ENCODE measurements around the gene OARD1. TPM values are rescaled to one million over a fixed set of nuclear protein-coding genes. Genes with fewer than 3 reads are reported as not detected.
"Not testable (repeated sequence)": the region's sequence is repeated elsewhere in the genome, so short reads cannot be mapped to it uniquely, and the experiment has no call there.

OARD1 gene
- total RNA-seq, 2 experiments from 2014 or later = 37.7 to 38.1 TPM

DNA sequence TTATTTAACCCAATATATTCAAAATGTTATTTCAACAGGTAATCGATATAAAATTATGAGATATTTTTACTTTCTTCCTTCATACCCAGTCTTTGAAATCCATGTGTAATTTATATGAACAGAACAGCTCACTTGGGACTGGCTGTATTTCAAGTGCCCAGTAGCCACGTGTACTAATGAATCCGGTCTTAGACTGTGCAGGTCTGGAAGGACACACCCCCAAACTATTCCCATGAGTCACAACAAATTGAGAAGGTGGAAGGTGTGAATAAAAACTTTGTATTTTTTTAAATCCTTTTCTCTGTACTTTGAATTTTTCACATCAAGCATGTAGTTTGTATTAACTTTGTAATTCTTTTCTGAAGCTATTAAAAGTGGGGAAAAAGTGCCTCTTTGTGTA lies 36.0 kb downstream of the OARD1 start:
- CTCF ChIA-PET = interaction anchor here (1.7 to 2.6 kb wide), 2 partner anchors 8 to 20 kb away, joined by 5 to 9 read pairs; no protein-coding TSS in a partner anchor
- POLR2A ChIA-PET = no interaction called here

DNA sequence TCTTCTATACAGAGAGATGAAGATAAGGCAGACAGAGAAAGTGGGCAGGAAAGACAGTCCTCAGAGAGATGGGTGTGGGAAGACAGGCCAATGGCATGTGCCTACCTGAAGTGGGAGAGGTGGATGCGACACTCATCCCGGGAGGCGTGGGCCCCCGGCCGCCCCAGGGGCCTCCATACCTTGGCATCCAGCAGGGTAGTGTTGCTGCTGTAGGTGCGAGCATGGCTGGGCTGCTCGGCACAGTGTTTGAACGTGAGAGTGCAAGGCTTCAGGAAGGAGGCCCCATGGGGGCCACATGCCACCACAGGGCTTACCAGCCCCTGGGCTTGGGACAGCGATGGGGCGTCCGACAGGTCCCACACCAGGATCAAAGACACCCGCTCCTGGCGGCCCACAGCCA lies 38.4 kb downstream of the OARD1 start:
- CTCF ChIA-PET = no interaction called here
- POLR2A ChIA-PET = no interaction called here

DNA sequence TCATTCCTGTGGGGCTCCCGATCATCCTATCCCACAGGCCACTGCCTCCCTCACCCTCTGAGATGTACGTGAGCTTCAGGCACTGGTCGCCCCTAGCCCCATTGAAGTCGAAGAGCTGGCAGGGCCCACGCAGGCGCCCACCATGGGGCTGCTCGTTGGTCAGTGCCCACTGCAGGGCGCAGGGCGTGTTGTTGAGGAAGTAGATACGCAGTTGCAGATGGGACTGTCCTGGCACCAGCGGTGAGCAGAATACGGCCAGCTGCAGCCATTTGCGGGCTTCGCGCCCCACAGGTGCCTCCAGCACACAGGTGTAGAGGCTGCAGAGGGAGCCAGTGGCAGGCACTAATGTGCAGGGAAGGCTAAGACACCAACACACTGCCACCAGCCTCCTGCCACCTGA lies 39.3 kb downstream of the OARD1 start:
- CTCF ChIA-PET = no interaction called here
- POLR2A ChIA-PET = no interaction called here

DNA sequence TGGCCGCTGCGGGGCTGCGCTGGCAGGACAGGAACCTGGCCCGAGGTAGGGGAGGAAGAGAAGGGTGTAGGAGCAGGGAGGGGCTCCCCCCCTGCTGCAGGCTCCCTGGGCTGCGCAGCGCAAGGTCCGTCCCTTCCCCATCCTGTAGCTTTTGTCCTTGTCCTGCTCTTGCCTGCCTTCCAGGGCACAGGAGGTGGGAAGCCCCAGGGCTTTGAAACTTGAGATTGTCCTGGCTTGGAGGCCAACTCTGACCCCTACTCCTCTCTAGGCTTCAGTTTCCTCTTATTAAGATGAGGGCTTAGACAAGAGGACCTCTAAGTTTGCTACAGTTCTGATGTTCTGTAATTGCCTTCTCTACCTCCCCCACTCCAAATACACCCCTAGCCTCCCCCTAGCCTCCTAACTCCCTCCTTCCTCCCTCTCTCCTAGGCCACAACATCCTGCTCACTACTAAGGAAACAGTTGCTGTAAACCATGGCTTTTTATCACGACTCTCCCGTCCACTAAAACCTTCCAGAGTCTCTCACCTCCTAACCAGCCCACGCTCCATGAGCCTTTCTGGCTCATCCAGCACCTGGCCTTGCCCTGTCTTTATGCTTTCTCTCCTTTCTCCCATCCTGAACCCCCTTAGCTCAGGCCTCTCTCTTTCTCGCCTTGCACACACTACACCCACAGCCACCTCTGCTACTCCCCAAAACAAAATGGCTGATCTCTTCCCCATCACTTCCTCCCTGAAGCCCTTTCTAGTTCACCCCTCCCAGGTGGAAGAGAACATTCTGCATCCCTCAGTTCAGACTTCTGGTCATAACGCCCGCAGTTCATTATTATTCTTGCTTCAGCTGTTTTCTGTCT lies 43.4 kb downstream of the OARD1 start:
- CTCF ChIA-PET = interaction anchor here (0.7 to 2.3 kb wide), 12 partner anchors 9 to 42 kb away, joined by 3 to 9 read pairs (median 5); partner anchors contain the start of genes TSPO2 and UNC5CL
- POLR2A ChIA-PET = interaction anchor here (0.6 kb wide), 1 partner anchor 1158 kb away, joined by 5 read pairs; no protein-coding TSS in a partner anchor

DNA sequence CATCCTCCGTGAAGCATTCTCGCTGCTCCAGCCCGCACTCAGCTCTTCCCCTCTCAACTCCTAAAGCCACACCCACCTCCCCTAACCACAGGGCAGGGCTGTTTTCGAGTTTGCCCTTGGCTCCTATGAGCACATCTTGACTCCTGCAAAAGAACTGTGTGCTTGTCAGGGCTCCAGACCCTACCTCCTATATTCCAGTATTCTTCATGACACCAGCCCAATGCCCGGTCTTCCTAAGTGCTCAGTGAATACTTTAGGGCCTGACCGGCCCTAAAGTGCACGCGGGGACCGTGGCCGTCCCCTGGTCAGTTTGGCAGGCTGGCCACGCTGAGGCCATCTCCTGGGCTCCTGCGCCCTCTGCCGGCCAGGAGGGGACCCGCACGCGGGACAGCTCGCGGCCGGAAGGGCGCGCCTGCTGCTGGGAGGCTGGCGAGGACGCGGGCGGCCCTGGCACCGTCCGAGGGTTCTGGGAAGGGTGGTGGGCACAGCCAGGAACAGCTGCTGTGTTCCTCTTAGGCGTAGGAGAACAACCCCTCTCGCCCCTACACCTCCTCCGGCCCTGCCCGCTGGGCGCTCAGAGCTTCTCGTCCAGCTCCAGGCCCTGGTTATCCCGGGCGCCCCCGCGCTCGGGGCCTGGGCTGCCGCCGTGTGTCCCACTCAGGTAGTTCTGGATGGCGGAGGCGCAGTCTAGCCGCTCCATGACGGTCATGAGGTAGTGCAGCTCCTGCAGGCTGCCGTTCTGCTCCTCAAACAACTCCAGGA lies 44.2 kb downstream of the OARD1 start:
- CTCF ChIA-PET = interaction anchor here (0.7 to 2.3 kb wide), 12 partner anchors 9 to 185 kb away, joined by 3 to 9 read pairs (median 4); partner anchors contain the start of genes TSPO2 and UNC5CL
- POLR2A ChIA-PET = interaction anchor here (0.6 kb wide), 1 partner anchor 1159 kb away, joined by 5 read pairs; no protein-coding TSS in a partner anchor

DNA sequence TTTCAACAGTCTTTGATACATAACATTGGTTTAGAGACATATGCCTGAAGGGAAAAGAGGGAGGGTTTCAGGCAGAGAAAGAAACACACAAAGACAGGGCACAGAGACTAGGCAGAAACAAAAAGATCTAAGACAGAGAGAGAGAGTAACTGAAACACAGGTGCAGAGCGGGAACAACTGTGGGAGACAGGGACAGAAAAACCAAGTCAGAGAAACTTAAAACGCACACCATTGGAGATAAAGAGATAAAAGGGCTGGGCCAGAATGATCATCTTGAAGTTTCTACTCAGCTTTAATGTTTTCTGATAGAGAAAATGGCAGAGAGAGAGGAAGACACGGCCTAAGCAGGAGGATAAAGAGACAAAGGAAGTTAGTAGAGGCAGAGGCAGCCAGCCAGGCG lies 44.9 kb downstream of the OARD1 start:
- POLR2A ChIA-PET = no interaction called here

DNA sequence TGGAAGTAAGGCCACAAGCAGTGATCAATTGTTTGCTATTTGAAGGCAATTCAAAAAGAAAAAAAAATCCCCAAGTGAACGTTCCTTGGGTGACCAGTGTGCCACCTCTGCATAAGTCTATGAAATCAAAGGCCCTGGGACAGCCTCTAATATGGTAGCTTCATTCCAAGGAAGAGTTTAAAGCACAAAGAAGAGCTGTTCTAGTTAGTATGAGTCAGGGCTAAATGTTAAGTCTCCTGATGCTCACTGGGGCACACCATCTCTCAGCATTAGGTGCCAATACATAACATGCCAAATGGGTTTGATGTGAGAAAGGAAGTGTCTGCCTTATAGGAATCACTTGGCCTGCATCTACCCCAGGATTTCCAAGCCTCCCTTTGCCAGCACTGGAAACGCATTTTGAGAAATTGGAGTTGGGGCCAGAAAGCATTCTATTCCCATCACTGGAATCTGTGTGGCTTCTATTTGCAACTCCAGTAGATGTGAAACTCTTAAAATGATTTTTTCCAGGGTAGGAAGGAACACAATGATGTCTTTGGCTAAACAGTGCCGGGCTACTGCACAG lies 46.1 kb downstream of the OARD1 start:
- POLR2A ChIA-PET = no interaction called here

More for the DNA sequence above, 44.9 kb downstream of the OARD1 start:
- CTCF ChIA-PET = interaction anchor here (1.1 to 2.3 kb wide), 7 partner anchors 8 to 184 kb away, joined by 3 to 9 read pairs (median 7); no protein-coding TSS in a partner anchor

DNA sequence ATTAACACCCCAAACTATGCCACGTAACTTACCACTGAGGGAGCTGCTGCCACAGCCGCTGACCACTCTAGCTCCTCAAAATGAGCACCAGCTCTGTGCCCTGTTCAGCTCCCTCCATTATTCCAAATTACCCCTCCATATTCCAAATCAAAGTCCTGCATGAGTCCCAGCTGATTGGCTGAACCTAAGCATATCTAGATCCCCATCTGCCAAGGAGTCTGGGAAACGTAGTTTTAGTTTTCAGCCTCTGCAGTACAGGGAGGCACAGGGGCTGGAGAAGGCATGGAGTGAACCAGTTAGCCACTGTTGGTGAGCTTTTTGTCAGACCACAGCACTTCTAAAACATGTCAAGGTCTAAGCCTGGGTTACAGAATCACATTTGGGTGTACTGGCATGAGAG lies 49.0 kb downstream of the OARD1 start:
- POLR2A ChIA-PET = no interaction called here
- CTCF ChIA-PET = no interaction called here

More for the DNA sequence above, 46.1 kb downstream of the OARD1 start:
- CTCF ChIA-PET = no interaction called here

DNA sequence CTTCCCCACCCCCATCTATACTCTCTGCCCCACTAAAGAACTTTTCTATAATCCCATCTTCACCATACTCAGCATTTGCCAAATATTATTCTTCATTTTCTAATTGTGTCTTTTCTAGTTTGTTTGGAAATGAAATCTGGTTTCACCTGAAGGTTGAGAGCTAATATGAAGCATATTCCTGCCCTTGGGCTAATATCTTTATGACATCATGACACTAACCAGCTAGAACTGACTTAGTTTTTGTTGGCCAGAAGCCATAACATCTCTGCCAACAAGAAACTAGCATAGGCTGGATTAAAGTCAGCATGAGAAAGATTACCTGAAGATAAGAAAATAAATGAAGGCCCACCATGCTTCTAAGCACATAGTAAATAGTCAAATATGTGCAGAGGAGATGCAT lies 49.9 kb downstream of the OARD1 start:
- CTCF ChIA-PET = no interaction called here
- POLR2A ChIA-PET = no interaction called here

DNA sequence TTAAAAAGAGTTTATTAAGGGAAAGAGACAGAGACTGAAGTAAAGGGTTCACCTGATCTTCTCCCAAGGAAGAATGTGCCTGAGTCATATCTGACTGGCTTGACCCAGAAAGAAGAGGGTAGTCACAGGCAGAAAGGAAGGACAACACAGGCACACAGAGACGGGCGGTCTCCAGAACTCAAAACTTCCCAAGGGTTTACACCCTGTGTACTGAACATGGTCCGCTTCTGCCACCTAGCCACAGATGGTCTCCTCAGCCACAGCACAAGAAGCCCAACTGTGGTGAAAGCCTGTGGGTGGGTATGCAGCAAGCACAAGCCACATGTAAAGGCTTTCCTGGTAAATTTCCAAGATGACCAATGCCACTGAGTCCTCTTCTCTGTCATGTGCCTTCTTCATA lies 50.3 kb downstream of the OARD1 start:
- CTCF ChIA-PET = no interaction called here
- POLR2A ChIA-PET = no interaction called here

DNA sequence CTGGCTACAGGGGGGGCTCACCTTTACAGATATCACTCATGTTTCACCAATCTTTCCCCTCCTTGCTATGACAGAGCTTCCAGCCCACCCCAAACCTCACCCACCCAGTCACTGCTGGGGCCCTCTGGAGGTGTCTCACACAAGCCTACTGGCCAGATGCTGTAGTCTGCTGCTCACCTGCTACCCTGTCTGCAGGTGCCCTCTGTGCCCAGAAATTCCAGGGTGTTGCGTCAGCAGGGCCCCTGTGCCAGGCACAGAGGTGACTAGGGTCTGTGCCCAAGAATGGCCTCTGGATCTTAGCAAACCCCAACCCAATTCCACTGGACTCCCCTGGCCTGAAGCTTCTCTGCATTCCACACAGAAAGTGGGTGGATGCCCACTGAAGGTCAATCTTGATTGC lies 54.5 kb downstream of the OARD1 start:
- ChIA-PET CTCF (interaction anchor here (1.2 kb wide), 1 partner anchor 10 kb away, joined by 7 read pairs; no protein-coding TSS in a partner anchor), POLR2A (no interaction called here)

DNA sequence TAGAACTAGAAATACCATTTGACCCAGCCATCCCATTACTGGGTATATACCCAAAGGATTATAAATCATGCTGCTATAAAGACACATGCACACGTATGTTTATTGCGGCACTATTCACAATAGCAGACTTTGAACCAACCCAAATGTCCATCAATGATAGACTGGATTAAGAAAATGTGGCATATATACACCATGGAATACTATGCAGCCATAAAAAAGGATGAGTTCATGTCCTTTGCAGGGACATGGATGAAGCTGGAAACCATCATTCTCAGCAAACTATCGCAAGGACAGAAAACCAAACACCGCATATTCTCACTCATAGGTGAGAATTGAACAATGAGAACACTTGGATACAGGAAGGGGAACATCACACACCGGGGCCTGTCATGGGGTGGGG lies 56.3 kb downstream of the OARD1 start:
- CTCF ChIA-PET = not testable (repeated sequence)

DNA sequence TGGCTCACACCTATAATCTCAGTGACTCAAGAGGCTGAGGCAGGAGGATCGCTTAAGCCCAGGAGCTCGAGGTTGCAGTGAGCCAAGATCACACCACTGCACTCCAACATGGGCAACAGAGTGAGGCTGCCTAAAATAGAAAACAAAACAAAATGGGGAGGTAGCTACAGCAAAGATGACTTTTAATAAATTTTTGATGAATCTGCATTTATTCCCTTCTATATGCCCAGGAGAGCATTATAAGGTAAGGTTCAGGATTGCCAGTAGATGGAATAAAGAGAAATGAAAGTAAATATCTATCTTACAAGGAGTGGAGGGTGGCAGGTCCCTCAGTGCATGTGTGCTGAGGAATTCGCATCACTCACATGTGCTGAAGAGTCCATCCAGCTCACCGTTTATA lies 57.4 kb downstream of the OARD1 start:
- ChIA-PET POLR2A (no interaction called here), CTCF (interaction anchor here (2.5 kb wide), 1 partner anchor 13 kb away, joined by 8 read pairs; no protein-coding TSS in a partner anchor)

More for the DNA sequence above, 56.3 kb downstream of the OARD1 start:
- POLR2A ChIA-PET = not testable (repeated sequence)

Other genes starting within 250 kb of the OARD1 start
- 1 to 10 TPM; 1.0 to 1.2 TPM for gene UNC5CL, start 33.1 kb downstream of the OARD1 start, total RNA-seq
- gene TSPO2, start 29.9 kb downstream of the OARD1 start, total RNA-seq = not detected
- not detected for gene APOBEC2, start 19.2 kb downstream of the OARD1 start, total RNA-seq
- gene NFYA, start 618 bp upstream of the OARD1 start, total RNA-seq = 10 to 100 TPM; 26.8 to 27.1 TPM
- not detected for gene TREML1, start 82.0 kb upstream of the OARD1 start, total RNA-seq
- gene TREM2, start 90.8 kb upstream of the OARD1 start, total RNA-seq = not detected
- gene TREML2, start 128.8 kb upstream of the OARD1 start, total RNA-seq = 1 to 10 TPM; 2.0 to 2.3 TPM
- not detected for gene TREML4, start 156.0 kb upstream of the OARD1 start, total RNA-seq
- gene TREM1, start 214.3 kb upstream of the OARD1 start, total RNA-seq = not detected